HG02623 (cell line): ENCODE data around the gene CEP131.

ENCODE experiments used
- ATAC-seq: cut with Tn5 transposase; IDR thresholded peaks from one replicate; pipeline ENCODE4 v1.9.1; 2021; ENCODE audit warnings: moderate library complexity; ENCODE audit not compliant: unreplicated experiment

CEP131 gene

GRCh38 chr17:81190591-81190990 is 32.2 kb downstream of the CEP131 start:
- no peak for ATAC-seq

- ATAC-seq = no peak
These were observed 32.9 kb downstream of the CEP131 start for GRCh38 chr17:81189670-81190530.

- ATAC-seq = no peak
These were observed 33.7 kb downstream of the CEP131 start for GRCh38 chr17:81189016-81189415.

- ATAC-seq = no peak
These were observed 34.3 kb downstream of the CEP131 start for GRCh38 chr17:81188491-81188840.

- ATAC-seq = no peak
These were observed 34.9 kb downstream of the CEP131 start for GRCh38 chr17:81187586-81188490.

GRCh38 chr17:81187120-81187519 is 35.6 kb downstream of the CEP131 start:
- ATAC-seq = no peak

- ATAC-seq = no peak
These were observed 36.6 kb downstream of the CEP131 start for GRCh38 chr17:81186203-81186602.

- ATAC-seq = no peak
These were observed 38.2 kb downstream of the CEP131 start for GRCh38 chr17:81184555-81184954.

GRCh38 chr17:81183807-81184206 is 39.0 kb downstream of the CEP131 start:
- no peak for ATAC-seq

- ATAC-seq = no peak
These were observed 39.4 kb downstream of the CEP131 start for GRCh38 chr17:81183316-81183715.

- ATAC-seq = no peak
These were observed 40.2 kb downstream of the CEP131 start for GRCh38 chr17:81182596-81182995.

- no peak for ATAC-seq
These were observed 41.0 kb downstream of the CEP131 start for GRCh38 chr17:81181811-81182185.

GRCh38 chr17:81180836-81181810 is 41.6 kb downstream of the CEP131 start:
- ATAC-seq = no peak

GRCh38 chr17:81179861-81180260 is 42.9 kb downstream of the CEP131 start:
- ATAC-seq = no peak

GRCh38 chr17:81179220-81179619 is 43.5 kb downstream of the CEP131 start:
- no peak for ATAC-seq

GRCh38 chr17:81178136-81179091 is 44.4 kb downstream of the CEP131 start:
- no peak for ATAC-seq

- no peak for ATAC-seq
These were observed 46.1 kb downstream of the CEP131 start for GRCh38 chr17:81176666-81177065.

- no peak for ATAC-seq
These were observed 49.0 kb downstream of the CEP131 start for GRCh38 chr17:81173762-81174155.

- no peak for ATAC-seq
These were observed 49.6 kb downstream of the CEP131 start for GRCh38 chr17:81173052-81173761.
